OCI-LY1 (cell line): ENCODE results near the gene RAB34.

Experiments used
- H2AFZ ChIP-seq: fragments of 200-600 bp; sonication (generic), shearing (Covaris generic); 2 replicates; pipeline ENCODE4 v1.6.0; 2014; ENCODE audit warnings: antibody characterized with exemption, mild to moderate bottlenecking, low read length
- H3F3A ChIP-seq: fragments of 200-600 bp; sonication (generic), shearing (Covaris generic); 2 replicates; pipeline ENCODE4 v1.6.0; 2014; ENCODE audit warnings: mild to moderate bottlenecking, antibody characterized with exemption, low read length, moderate library complexity; ENCODE audit not compliant: insufficient read depth
- H3K27ac ChIP-seq: fragments of 200-600 bp; sonication (generic); 2 replicates; pipeline ENCODE4 v1.5.1; 2014; ENCODE audit warnings: low read length, mixed run types, mild to moderate bottlenecking, low read depth; ENCODE audit not compliant: poor library complexity, severe bottlenecking
- H3K27me3 ChIP-seq: fragments of 200-600 bp; sonication (generic); 2 replicates; pipeline ENCODE4 v1.6.0; 2014; ENCODE audit warnings: antibody characterized with exemption, mild to moderate bottlenecking, low read length, moderate library complexity; ENCODE audit not compliant: insufficient read depth
- H3K36me3 ChIP-seq: fragments of 200-600 bp; sonication (generic); 2 replicates; pipeline ENCODE4 v1.6.1; 2014; ENCODE audit warnings: mild to moderate bottlenecking, antibody characterized with exemption, low read length, moderate library complexity, mixed read lengths; ENCODE audit not compliant: insufficient read depth
- H3K4me1 ChIP-seq: fragments of 200-600 bp; sonication (generic); 2 replicates; pipeline ENCODE4 v1.5.1; 2014; ENCODE audit warnings: mild to moderate bottlenecking, low read length, moderate library complexity; ENCODE audit not compliant: insufficient read depth, severe bottlenecking
- H3K4me2 ChIP-seq: fragments of 200-600 bp; sonication (generic), shearing (Covaris generic); 2 replicates; pipeline ENCODE4 v1.6.1; 2014; ENCODE audit warnings: low read length
- H3K4me3 ChIP-seq: fragments of 200-600 bp; sonication (generic); 2 replicates; pipeline ENCODE4 v1.5.1; 2014; ENCODE audit warnings: low read length, low read depth, mild to moderate bottlenecking, mixed read lengths; ENCODE audit not compliant: poor library complexity, severe bottlenecking
- H3K79me2 ChIP-seq: fragments of 200-600 bp; shearing (Covaris generic); 2 replicates; pipeline ENCODE4 v1.6.1; 2016; ENCODE audit warnings: mixed run types, low read length, mixed read lengths; ENCODE audit not compliant: insufficient read depth
- H3K9ac ChIP-seq: fragments of 200-600 bp; sonication (generic), shearing (Covaris generic); 2 replicates; pipeline ENCODE4 v1.6.1; 2014; ENCODE audit warnings: mild to moderate bottlenecking, low read length, mixed read lengths
- H3K9me2 ChIP-seq: fragments of 200-600 bp; sonication (generic), shearing (Covaris generic); 2 replicates; pipeline ENCODE4 v1.6.1; 2014; ENCODE audit warnings: low read depth, mild to moderate bottlenecking, low read length, mixed read lengths
- H3K9me3 ChIP-seq: fragments of 200-600 bp; shearing (Covaris generic); 2 replicates; pipeline ENCODE4 v1.6.1; 2014; ENCODE audit warnings: low read length, mixed read lengths
- H4K20me1 ChIP-seq: fragments of 200-600 bp; sonication (generic), shearing (Covaris generic); 2 replicates; pipeline ENCODE4 v1.6.0; 2016; ENCODE audit warnings: mild to moderate bottlenecking, low read length; ENCODE audit not compliant: insufficient read depth
- CTCF ChIP-seq: fragments of 200-600 bp; sonication (generic), shearing (Covaris generic); IDR thresholded peaks from 2 replicates; pipeline ENCODE4 v1.5.1; 2017; ENCODE audit warnings: mild to moderate bottlenecking, antibody characterized with exemption, low read length, moderate library complexity, mixed read lengths
- EZH2 ChIP-seq: fragments of 200-600 bp; sonication (generic), shearing (Covaris generic); IDR thresholded peaks from 2 replicates; pipeline ENCODE4 v1.8.0; 2017; ENCODE audit warnings: borderline replicate concordance, mixed run types, mild to moderate bottlenecking, antibody characterized with exemption, low read length, moderate library complexity, mixed read lengths

RAB34 gene

GRCh38 chr17:28702752-28703150, 14.9 kb downstream of the RAB34 start:
- Histone ChIP-seq H3K27ac (no peak overlapping the region), H4K20me1 (no peaks in the 10 kb centered on the region), H3K9ac (no peak overlapping the region), H3F3A (no peaks in the 10 kb centered on the region), H3K36me3 (peaks cover 59% of the 10 kb centered on the region), H3K4me2 (no peak overlapping the region), H3K4me1 (no peaks in the 10 kb centered on the region), H2AFZ (no peak overlapping the region), H3K79me2 (no peaks in the 10 kb centered on the region), H3K27me3 (no peaks in the 10 kb centered on the region), H3K9me2 (no peaks in the 10 kb centered on the region), H3K4me3 (no peak overlapping the region), H3K9me3 (no peaks in the 10 kb centered on the region)
- TF ChIP-seq EZH2 (no peak), CTCF (no peak)

- Histone ChIP-seq H3K27me3 (no peaks in the 10 kb centered on the region), H3K27ac (no peak overlapping the region), H4K20me1 (no peaks in the 10 kb centered on the region), H3K4me1 (no peaks in the 10 kb centered on the region), H3K36me3 (peaks cover 64% of the 10 kb centered on the region), H3K9me3 (no peaks in the 10 kb centered on the region), H3K79me2 (no peaks in the 10 kb centered on the region), H3K4me2 (no peak overlapping the region), H3F3A (no peaks in the 10 kb centered on the region), H3K9ac (no peak overlapping the region), H2AFZ (no peak overlapping the region), H3K9me2 (no peaks in the 10 kb centered on the region), H3K4me3 (no peak overlapping the region)
- TF ChIP-seq EZH2 (no peak), CTCF (no peak)
Measured at GRCh38 chr17:28702026-28702751, 15.5 kb downstream of the RAB34 start.

- Histone ChIP-seq H3K4me1 (no peaks in the 10 kb centered on the region), H3K9ac (no peak overlapping the region), H3K4me3 (no peak overlapping the region), H3K9me3 (no peaks in the 10 kb centered on the region), H3K9me2 (no peaks in the 10 kb centered on the region), H3F3A (no peaks in the 10 kb centered on the region), H3K79me2 (no peaks in the 10 kb centered on the region), H4K20me1 (no peaks in the 10 kb centered on the region), H3K4me2 (no peak overlapping the region), H3K27me3 (no peaks in the 10 kb centered on the region), H2AFZ (no peak overlapping the region), H3K27ac (no peak overlapping the region), H3K36me3 (peaks cover 76% of the 10 kb centered on the region)
- no peak for TF ChIP-seq CTCF
- no peak for TF ChIP-seq EZH2
Measured at GRCh38 chr17:28700830-28701492, 16.7 kb downstream of the RAB34 start.
